Neutrophil (primary cell): ENCODE data around the gene IQSEC1.

Source experiments
- H3K27ac ChIP-seq: fragments of 200-600 bp; sonication (generic); 2 replicates; pipeline ENCODE4 v1.5.1; 2016; ENCODE audit warnings: mild to moderate bottlenecking, moderate library complexity
- H3K27me3 ChIP-seq: fragments of 200-600 bp; sonication (generic); 2 replicates; pipeline ENCODE4 v1.6.0; 2016; ENCODE audit warnings: mild to moderate bottlenecking
- H3K36me3 ChIP-seq: fragments of 200-600 bp; sonication (generic); 2 replicates; pipeline ENCODE4 v1.5.1; 2017
- H3K4me1 ChIP-seq, 2 experiments: fragments of 200-600 bp in 1 of 2; sonication (generic) in 1 of 2; 1 replicate in 1 of 2; 2 replicates in 1 of 2; pipeline versions ENCODE4 v1.5.1 to v1.6.1; 2013 to 2016; ENCODE audit warnings: low read depth in 1 of 2, low read length in 1 of 2, mild to moderate bottlenecking in 1 of 2, moderate library complexity in 1 of 2; ENCODE audit not compliant: control insufficient read depth in 1 of 2, insufficient read depth in 1 of 2
- H3K4me3 ChIP-seq, 2 experiments: fragments of 200-600 bp in 1 of 2; sonication (generic) in 1 of 2; 1 replicate in 1 of 2; 2 replicates in 1 of 2; pipeline ENCODE4 v1.5.1; 2013 to 2016; ENCODE audit warnings: low read depth in 1 of 2, low read length in 1 of 2, mild to moderate bottlenecking in 1 of 2, moderate library complexity in 1 of 2
- H3K9me3 ChIP-seq: fragments of 200-600 bp; sonication (generic); 2 replicates; pipeline ENCODE4 v1.5.1; 2016
- TF ChIP-seq, protein P1 (sequence below): fragments of 200-600 bp; sonication (generic); IDR thresholded peaks from 2 replicates; pipeline ENCODE4 v1.5.1; 2016; ENCODE audit warnings: antibody characterized with exemption

IQSEC1 gene

DNA sequence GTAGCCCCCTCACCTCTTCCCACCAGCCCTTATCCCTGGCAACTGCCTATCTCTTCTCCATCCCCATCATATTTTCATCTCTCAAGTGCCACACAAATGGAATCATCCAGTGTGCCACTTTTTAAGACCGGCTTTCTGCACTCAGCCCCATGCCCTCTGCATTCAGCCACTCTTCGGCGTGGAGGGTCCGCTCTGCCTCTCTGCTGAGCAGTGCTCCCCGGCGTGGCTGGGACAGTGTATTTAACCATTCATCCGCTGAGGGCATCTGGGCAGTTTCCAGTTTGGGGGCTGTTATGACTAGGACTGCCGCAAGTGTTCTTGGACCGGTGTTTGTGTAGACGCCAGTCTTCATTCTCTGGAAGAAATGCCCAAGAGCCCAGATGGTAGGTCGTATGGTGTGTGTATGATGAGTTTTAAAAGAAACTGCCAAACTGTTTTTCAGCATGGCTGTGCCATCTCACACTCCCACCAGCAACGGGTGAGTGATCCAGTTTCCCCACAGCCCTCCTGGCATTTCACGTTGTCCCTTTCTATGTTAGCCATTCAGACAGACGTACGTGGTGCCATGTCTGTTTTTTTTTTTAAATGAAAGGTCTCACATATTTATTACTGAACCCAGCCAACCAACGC, 20.9 kb downstream of the IQSEC1 start:
- H3K27me3 ChIP-seq, result peaks cover 15% of the 10 kb centered on the region
- H3K4me1 ChIP-seq, result peaks cover 0 to under 1% of the 10 kb centered on the region in 2 experiments
- no peak overlapping the region for H3K4me3 ChIP-seq
- no peaks in the 10 kb centered on the region for H3K36me3 ChIP-seq
- TF ChIP-seq, protein P1, sequence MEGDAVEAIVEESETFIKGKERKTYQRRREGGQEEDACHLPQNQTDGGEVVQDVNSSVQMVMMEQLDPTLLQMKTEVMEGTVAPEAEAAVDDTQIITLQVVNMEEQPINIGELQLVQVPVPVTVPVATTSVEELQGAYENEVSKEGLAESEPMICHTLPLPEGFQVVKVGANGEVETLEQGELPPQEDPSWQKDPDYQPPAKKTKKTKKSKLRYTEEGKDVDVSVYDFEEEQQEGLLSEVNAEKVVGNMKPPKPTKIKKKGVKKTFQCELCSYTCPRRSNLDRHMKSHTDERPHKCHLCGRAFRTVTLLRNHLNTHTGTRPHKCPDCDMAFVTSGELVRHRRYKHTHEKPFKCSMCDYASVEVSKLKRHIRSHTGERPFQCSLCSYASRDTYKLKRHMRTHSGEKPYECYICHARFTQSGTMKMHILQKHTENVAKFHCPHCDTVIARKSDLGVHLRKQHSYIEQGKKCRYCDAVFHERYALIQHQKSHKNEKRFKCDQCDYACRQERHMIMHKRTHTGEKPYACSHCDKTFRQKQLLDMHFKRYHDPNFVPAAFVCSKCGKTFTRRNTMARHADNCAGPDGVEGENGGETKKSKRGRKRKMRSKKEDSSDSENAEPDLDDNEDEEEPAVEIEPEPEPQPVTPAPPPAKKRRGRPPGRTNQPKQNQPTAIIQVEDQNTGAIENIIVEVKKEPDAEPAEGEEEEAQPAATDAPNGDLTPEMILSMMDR, result no peak
- no peak overlapping the region for H3K27ac ChIP-seq
- no peaks in the 10 kb centered on the region for H3K9me3 ChIP-seq

DNA sequence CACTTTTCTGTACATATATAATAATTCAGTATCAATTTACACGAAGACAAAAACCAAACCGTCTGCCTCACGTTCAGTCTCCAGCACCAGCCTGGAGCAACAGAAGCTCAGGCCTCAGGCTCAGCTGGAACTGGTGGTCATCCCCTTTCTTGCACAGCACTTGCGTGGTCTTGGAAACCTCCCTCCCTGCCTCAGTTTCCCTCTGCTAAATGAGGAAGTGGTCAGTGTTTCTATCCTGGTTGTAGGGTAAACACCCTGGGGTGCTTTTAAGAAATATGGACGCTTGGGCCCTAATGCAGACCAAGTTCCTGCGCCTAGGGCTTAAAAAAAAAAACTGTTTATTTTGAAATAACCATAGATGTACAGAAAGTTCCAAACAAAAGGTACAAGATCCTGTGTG, 21.6 kb downstream of the IQSEC1 start:
- H3K27me3 ChIP-seq, result peaks cover 15% of the 10 kb centered on the region
- H3K4me3 ChIP-seq, result no peak overlapping the region
- peaks cover 4 to 7% of the 10 kb centered on the region in 2 experiments for H3K4me1 ChIP-seq
- TF ChIP-seq, protein P1, result no peak
- no peaks in the 10 kb centered on the region for H3K36me3 ChIP-seq
- no peaks in the 10 kb centered on the region for H3K9me3 ChIP-seq
- H3K27ac ChIP-seq, result no peak overlapping the region

DNA sequence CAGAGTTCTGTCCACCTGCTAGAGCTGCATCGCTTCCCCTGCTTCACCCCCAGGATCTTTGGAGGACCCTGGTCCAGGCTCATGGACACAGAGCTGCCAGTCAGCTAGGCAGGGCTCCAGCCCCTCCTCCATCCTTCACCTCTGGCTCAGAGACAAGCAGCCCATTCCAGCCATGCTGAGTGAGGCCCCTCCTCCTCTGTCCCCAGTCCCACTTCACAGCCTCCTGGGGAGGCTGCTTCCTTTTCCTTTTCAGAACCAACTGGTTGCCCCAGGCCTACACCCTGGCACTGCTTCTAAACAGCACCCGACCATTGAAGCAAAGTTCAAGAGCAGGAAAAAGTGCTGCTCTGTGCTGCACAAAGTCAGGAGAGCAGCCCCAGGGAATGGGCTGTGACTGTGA, 22.2 kb downstream of the IQSEC1 start:
- peaks cover 15% of the 10 kb centered on the region for H3K27me3 ChIP-seq
- H3K36me3 ChIP-seq, result no peaks in the 10 kb centered on the region
- no peak overlapping the region for H3K27ac ChIP-seq
- TF ChIP-seq, protein P1, result no peak
- H3K4me3 ChIP-seq, result no peak overlapping the region
- H3K4me1 ChIP-seq, result peaks cover 9 to 13% of the 10 kb centered on the region in 2 experiments
- H3K9me3 ChIP-seq, result no peaks in the 10 kb centered on the region

DNA sequence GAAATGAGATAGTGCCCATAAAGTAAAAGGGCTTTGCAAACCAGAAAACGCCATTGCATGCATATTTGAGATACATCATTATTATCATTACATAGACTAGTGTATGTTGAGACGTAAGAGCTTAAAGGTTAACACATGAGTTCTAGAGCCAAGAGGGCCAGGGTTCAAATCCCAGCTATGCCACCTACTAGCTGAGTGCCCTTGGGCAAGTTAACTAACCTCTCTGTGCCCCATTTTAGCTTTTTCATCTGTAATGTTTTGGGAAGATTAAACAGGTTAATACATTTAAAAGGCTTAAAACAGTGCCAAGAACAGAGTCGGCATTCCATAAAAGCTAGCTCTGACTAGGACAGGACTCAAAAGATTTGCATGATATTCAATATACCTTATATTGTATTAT, 22.8 kb downstream of the IQSEC1 start:
- no peak overlapping the region for H3K27ac ChIP-seq
- peaks cover 15 to 19% of the 10 kb centered on the region in 2 experiments for H3K4me1 ChIP-seq
- peaks cover 15% of the 10 kb centered on the region for H3K27me3 ChIP-seq
- H3K9me3 ChIP-seq, result no peaks in the 10 kb centered on the region
- H3K4me3 ChIP-seq, result no peak overlapping the region
- TF ChIP-seq, protein P1, result no peak
- no peaks in the 10 kb centered on the region for H3K36me3 ChIP-seq

DNA sequence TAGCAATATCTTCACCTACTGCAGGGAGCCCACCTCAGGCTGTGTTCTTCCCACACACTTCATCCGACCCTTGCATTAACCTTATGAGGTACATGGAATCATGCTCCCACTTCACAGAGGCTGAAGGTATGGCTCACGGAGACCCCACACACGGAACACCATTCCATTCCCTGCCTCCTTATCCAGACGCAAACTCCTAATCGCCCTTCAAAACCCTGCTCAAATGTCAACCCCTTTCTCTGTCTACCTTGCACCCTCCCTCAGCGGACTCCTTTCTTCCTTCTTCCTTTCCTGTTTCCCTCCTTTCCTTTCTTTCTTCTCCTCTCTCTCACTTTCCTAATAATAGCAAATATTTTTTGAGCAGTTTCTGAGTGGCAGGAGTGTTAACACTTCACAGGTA, 23.8 kb downstream of the IQSEC1 start:
- TF ChIP-seq, protein P1, result no peak
- peaks cover 20 to 26% of the 10 kb centered on the region in 2 experiments for H3K4me1 ChIP-seq
- H3K27me3 ChIP-seq, result peaks cover 15% of the 10 kb centered on the region
- no peak overlapping the region for H3K4me3 ChIP-seq
- no peaks in the 10 kb centered on the region for H3K36me3 ChIP-seq
- H3K27ac ChIP-seq, result no peak overlapping the region
- H3K9me3 ChIP-seq, result no peaks in the 10 kb centered on the region
